PFSK-1 (cell line): ENCODE data around the gene ABHD12.

Source experiments
- POLR2AphosphoS5 ChIP-seq: IDR thresholded peaks from 2 replicates; pipeline ENCODE4 v1.6.1; 2012; ENCODE audit warnings: low read depth, mild to moderate bottlenecking, control low read depth, low read length, moderate library complexity
- REST ChIP-seq, 2 experiments: IDR thresholded peaks; 2 replicates each; pipeline versions ENCODE4 v1.6.1 to v1.8.0; 2011 to 2012; ENCODE audit warnings: low read depth in 2 of 2, low read length in 2 of 2, control low read depth in 1 of 2, inconsistent platforms in 1 of 2, mild to moderate bottlenecking in 1 of 2, moderate library complexity in 1 of 2; ENCODE audit not compliant: insufficient read depth in 1 of 2
- TAF1 ChIP-seq: IDR thresholded peaks from 2 replicates; pipeline ENCODE4 v1.6.1; 2012; ENCODE audit warnings: low read length, control low read depth, borderline replicate concordance; ENCODE audit not compliant: insufficient read depth

GRCh38 chr20:25380945-25381614, 9.6 kb downstream of the ABHD12 start:
- TF ChIP-seq REST (IDR thresholded peaks at IDR 0.05; ENCODE audit: insufficient read depth in 1 of 2, low read depth in 2 of 2, low read length in 2 of 2) (no peak), POLR2AphosphoS5 (no peak), TAF1 (no peak)
